HUES64 (cell line): ENCODE measurements around the gene C5orf15.
"Not testable (repeated sequence)": the region's sequence is repeated elsewhere in the genome, so short reads cannot be mapped to it uniquely, and the experiment has no call there.

Source experiments
- H3K27ac ChIP-seq: 2 replicates; pipeline ENCODE4 v1.7.0; 2013; ENCODE audit warnings: low read depth, low read length, inconsistent platforms
- H3K27me3 ChIP-seq: 2 replicates; pipeline ENCODE4 v1.6.1; 2013; ENCODE audit warnings: mild to moderate bottlenecking, low read length; ENCODE audit not compliant: insufficient read depth
- H3K36me3 ChIP-seq: 2 replicates; pipeline ENCODE4 v1.6.1; 2013; ENCODE audit warnings: mild to moderate bottlenecking, low read length; ENCODE audit not compliant: insufficient read depth
- H3K4me1 ChIP-seq: 2 replicates; pipeline ENCODE4 v1.6.1; 2013; ENCODE audit warnings: mild to moderate bottlenecking, low read length, moderate library complexity; ENCODE audit not compliant: insufficient read depth
- H3K4me3 ChIP-seq: 2 replicates; pipeline ENCODE4 v1.5.1; 2013; ENCODE audit warnings: mild to moderate bottlenecking, low read length, moderate library complexity
- H3K9ac ChIP-seq: 2 replicates; pipeline ENCODE4 v1.6.1; 2013; ENCODE audit warnings: mild to moderate bottlenecking, low read depth, low read length
- H3K9me3 ChIP-seq: 2 replicates; pipeline ENCODE4 v1.6.1; 2013; ENCODE audit warnings: low read depth, low read length; ENCODE audit not compliant: insufficient read depth
- WGBS: fragments of 150-250, 120-280 bp; methylation state at CpG from one replicate; pipeline ENCODE4 v1.1.7; 2013; ENCODE audit warnings: missing lambda C conversion rate; 5-methylcytosine and 5-hydroxymethylcytosine counted together

The C5orf15 gene

DNA sequence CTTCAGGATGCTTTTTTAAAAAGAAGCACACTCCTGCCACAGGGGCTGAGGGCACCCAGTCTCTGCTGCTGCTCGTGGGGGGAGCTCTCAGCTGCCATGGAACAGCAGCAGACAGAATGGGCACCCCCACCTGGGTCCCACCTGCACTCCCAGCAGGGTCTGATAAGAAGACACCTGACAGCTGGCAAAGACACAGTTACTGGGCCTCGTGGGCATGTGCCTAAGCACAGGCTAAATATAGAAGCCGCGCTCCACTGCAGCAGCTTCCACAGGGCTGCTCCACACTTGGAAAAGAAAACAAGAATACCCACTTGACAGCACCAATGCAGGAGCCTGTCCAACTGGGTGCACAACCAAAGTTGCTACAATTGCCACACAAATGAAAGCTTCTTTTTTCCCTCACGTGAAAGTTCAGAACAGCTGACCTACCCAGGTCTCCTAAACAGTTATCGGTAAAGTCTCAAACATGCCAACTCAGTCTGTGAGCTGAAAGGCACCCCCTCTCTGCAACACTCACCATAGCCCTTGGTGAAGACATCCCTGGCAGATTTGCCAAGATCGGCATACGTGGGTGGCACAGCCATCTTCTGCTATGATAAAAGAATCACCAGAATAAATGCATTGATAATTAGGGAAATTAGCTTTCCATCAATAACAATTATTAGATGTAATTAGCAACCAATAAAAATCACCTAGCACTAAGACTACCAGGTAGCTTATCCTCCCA lies 24.2 kb upstream of the C5orf15 start:
- Histone ChIP-seq H3K36me3 (peaks cover 48% of the 10 kb centered on the region), H3K27me3 (no peaks in the 10 kb centered on the region), H3K4me3 (no peak overlapping the region), H3K9me3 (no peaks in the 10 kb centered on the region), H3K4me1 (peaks cover 24% of the 10 kb centered on the region), H3K27ac (no peak overlapping the region), H3K9ac (no peak overlapping the region)
- WGBS: 94% methylated on average over 8 of the region's 8 CpGs

DNA sequence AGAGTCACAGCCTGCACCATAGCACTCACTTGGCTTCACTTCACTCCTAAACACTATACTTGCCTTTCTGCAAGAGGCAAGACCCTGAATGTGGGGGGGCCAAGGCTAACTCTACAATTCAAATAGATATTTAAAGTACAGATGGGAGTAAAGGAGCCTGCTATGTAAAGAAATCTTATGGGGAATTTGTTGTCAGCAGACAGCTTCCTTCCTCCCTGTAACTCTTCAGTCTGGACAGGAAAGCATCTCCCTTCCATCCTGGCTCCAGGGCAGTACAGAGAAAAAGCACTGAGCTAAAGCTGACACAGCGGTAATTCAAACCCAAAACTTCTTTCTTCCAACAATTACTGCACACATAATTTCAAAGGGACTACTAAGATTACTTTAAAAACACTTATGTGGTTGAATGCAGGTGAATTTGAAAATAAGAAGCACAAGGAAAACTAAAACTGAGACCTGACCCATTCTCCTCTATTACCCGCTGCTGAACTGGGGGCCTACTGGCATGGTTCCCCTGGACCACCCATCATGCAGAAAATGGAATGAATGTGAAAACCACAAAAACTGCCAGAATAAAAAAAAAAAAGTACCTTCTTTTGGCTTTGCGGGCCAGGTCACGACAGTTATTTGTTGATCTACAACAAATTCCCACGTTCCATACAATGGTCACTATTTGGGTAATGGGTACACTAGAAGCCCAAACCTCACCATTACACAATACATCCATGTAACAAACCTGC lies 22.9 kb upstream of the C5orf15 start:
- peaks cover 60% of the 10 kb centered on the region for H3K36me3 ChIP-seq

DNA sequence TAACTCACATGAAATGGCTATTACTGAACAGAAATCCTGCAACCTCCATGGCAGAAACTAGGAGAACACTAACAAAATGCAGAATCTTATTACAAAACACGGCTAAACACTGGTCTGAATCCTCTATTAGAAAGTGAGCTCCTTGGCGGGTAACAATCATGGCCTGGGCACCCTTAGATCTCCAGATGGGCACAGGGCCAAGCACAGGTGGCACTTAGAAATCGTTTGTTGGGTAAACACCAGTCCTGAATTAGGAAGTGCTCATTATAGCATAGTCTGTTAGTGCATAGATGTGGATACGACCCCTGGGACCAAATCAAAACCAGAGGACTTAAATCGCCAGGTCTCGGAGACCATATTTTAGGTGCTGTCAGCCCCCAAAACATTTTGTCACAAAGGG lies 22.0 kb upstream of the C5orf15 start:
- H3K9me3 ChIP-seq: no peaks in the 10 kb centered on the region
- no peaks in the 10 kb centered on the region for H3K27me3 ChIP-seq
- H3K27ac ChIP-seq: no peak overlapping the region
- 93% methylated on average over 6 of the region's 6 CpGs for whole genome bisulfite sequencing
- peaks cover 7% of the 10 kb centered on the region for H3K4me1 ChIP-seq
- H3K9ac ChIP-seq: no peak overlapping the region
- peaks cover 68% of the 10 kb centered on the region for H3K36me3 ChIP-seq
- no peak overlapping the region for H3K4me3 ChIP-seq

More for the DNA sequence above, 22.9 kb upstream of the C5orf15 start:
- Histone ChIP-seq H3K4me1 (peaks cover 16% of the 10 kb centered on the region), H3K9ac (no peak overlapping the region), H3K9me3 (no peaks in the 10 kb centered on the region), H3K27me3 (no peaks in the 10 kb centered on the region), H3K4me3 (no peak overlapping the region), H3K27ac (no peak overlapping the region)
- WGBS: 98% methylated on average over 5 of the region's 5 CpGs

GRCh38 chr5:133985540-133986180 lies 17.2 kb upstream of the C5orf15 start:
- Histone ChIP-seq H3K27me3 (no peaks in the 10 kb centered on the region), H3K4me3 (no peak overlapping the region), H3K4me1 (no peaks in the 10 kb centered on the region), H3K9me3 (no peaks in the 10 kb centered on the region), H3K9ac (no peak overlapping the region), H3K36me3 (peaks cover 92% of the 10 kb centered on the region), H3K27ac (no peak overlapping the region)
- 95% methylated on average over 3 of the region's 3 CpGs for WGBS

DNA sequence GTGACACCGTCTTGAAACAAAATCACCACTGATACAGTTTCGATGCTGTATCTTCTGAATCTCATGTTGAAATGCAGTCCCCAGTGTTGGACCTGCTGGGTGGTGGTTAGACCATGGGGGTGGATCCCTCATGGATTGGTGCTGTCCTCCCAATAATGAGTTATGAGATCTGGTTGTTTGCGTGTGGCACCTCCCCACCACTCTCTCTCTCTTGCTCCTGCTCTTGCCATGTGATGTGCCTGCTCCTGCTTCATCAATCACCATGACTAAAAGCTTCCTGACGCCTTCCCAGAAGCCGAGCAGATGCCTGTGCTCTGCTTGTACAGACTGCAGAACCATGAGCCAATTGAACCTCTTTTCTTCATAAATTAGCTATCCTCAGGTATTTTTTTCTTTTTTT lies 15.2 kb upstream of the C5orf15 start:
- H3K36me3 ChIP-seq: peaks cover 92% of the 10 kb centered on the region
- 93% methylated on average over 5 of the region's 5 CpGs for WGBS
- H3K4me1 ChIP-seq: no peaks in the 10 kb centered on the region
- H3K9me3 ChIP-seq: no peaks in the 10 kb centered on the region
- no peak overlapping the region for H3K4me3 ChIP-seq
- no peak overlapping the region for H3K27ac ChIP-seq
- no peak overlapping the region for H3K9ac ChIP-seq
- H3K27me3 ChIP-seq: no peaks in the 10 kb centered on the region

DNA sequence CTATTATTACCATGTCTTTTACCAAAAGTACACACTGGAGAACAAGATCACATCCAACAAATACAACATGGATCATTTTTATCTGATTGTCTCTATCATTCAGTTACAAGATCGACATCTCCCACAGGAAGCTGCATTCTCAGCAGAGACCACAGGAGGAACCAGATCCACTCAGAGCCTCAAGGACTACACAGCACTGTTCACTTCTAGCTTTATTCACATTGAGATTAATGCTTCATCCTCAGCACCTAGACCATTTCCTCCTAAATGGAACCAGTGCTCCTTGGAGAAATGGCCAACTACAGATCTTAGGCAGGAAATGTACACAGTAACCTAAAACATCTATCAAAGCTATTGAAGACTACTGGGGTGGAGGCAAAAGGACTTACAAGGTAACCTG lies 13.3 kb upstream of the C5orf15 start:
- Histone ChIP-seq H3K36me3 (peaks cover 92% of the 10 kb centered on the region), H3K4me3 (no peak overlapping the region), H3K27ac (no peak overlapping the region), H3K9ac (no peak overlapping the region), H3K4me1 (no peaks in the 10 kb centered on the region), H3K9me3 (no peaks in the 10 kb centered on the region), H3K27me3 (no peaks in the 10 kb centered on the region)
- WGBS: 98% methylated on average over 1 of the region's 1 CpG

- Histone ChIP-seq H3K4me3 (no peak overlapping the region), H3K9me3 (no peaks in the 10 kb centered on the region), H3K9ac (no peak overlapping the region), H3K4me1 (no peaks in the 10 kb centered on the region), H3K27ac (no peak overlapping the region), H3K36me3 (peaks cover 93% of the 10 kb centered on the region), H3K27me3 (no peaks in the 10 kb centered on the region)
- 98% methylated on average over 7 of the region's 7 CpGs for WGBS
These were observed 12.2 kb upstream of the C5orf15 start for GRCh38 chr5:133980652-133981051.

- no peaks in the 10 kb centered on the region for H3K9me3 ChIP-seq
- H3K4me3 ChIP-seq: no peak overlapping the region
- H3K36me3 ChIP-seq: peaks cover 93% of the 10 kb centered on the region
- H3K4me1 ChIP-seq: no peaks in the 10 kb centered on the region
- H3K27me3 ChIP-seq: no peaks in the 10 kb centered on the region
- H3K27ac ChIP-seq: no peak overlapping the region
- H3K9ac ChIP-seq: no peak overlapping the region
- 93% methylated on average over 3 of the region's 3 CpGs for WGBS
These were observed 10.5 kb upstream of the C5orf15 start for GRCh38 chr5:133978943-133979342.

DNA sequence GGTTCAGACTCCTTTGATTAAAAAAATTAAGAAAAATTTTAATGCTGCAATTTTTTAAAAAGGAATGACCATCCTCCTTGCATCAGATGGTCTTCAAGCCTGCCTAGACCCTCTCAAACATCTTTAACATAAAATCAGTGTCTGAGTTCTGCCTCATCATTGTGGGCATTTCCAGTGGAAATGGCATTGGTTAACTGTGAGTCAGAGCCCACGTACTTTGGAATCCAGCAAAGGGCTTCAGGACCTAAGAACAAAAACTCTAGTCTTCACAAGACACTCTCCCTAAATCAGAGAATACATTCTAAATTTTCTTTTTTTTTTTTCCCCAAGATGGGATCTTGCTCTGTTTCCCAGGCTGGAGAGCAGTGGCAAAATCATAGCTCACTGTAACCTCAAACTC lies 9.4 kb upstream of the C5orf15 start:
- Histone ChIP-seq H3K36me3 (peaks cover 93% of the 10 kb centered on the region), H3K4me1 (no peaks in the 10 kb centered on the region), H3K9me3 (no peaks in the 10 kb centered on the region), H3K9ac (peak overlapping the region; percentile 13; the same call in 1 of the 2 replicates), H3K4me3 (no peak overlapping the region), H3K27ac (peak overlapping the region; percentile 44; the same call in 1 of the 2 replicates), H3K27me3 (no peaks in the 10 kb centered on the region)
- WGBS: 91% methylated on average over 1 of the region's 1 CpG

DNA sequence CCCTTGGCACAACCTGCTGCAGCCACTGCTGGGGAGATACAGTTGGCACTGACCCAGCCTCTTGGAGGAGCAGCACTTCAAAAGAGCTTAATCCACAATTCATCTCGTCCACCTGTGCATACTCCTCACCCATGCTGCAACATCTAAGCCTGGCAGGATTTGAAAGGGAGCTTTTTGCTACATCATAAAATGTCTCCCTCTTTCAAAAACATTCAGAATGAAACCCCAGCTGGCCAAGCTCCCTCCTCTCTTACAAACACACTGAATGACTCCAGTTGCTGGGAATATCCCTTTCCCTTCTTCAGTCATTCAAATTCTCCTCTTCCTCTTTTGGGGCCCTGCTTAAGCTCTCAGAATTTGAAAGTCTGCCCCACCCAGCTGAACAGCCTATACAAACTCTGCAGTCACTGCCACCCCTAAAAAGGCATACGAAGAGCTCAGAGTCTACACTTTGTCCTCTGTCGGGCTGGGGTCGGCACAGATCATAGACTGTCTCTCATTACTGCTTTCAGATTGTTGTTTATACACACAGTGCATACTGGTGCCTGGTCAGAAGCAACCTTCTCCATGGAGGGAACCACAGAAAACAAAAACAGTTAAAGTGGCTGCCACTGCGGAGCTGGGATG lies 8.8 kb upstream of the C5orf15 start:
- Histone ChIP-seq H3K27ac (peak overlapping the region; percentile 44; the same call in 1 of the 2 replicates), H3K9ac (peak overlapping the region; percentile 13; the same call in 1 of the 2 replicates), H3K9me3 (no peaks in the 10 kb centered on the region), H3K4me3 (no peak overlapping the region), H3K4me1 (no peaks in the 10 kb centered on the region), H3K27me3 (no peaks in the 10 kb centered on the region), H3K36me3 (peaks cover 93% of the 10 kb centered on the region)
- 88% methylated on average over 5 of the region's 5 CpGs for WGBS

GRCh38 chr5:133975546-133975945 lies 7.1 kb upstream of the C5orf15 start:
- H3K27me3 ChIP-seq, H3K4me1 ChIP-seq, H3K27ac ChIP-seq, H3K4me3 ChIP-seq, H3K9ac ChIP-seq, H3K9me3 ChIP-seq: not testable (repeated sequence)
- WGBS: 97% methylated on average over 16 of the region's 16 CpGs
- peaks cover 84% of the 10 kb centered on the region for H3K36me3 ChIP-seq
